Kasumi-1 (cell line): Measurements from ENCODE around the gene MMP24OS.
"Not testable (repeated sequence)": the region's sequence is repeated elsewhere in the genome, so short reads cannot be mapped to it uniquely, and the experiment has no call there.

ENCODE experiments used
- DNase-seq, 2 experiments: peaks; one replicate each; lab custom pipeline; 2025; lab: John Stamatoyannopoulos, UW

Gene MMP24OS

DNA sequence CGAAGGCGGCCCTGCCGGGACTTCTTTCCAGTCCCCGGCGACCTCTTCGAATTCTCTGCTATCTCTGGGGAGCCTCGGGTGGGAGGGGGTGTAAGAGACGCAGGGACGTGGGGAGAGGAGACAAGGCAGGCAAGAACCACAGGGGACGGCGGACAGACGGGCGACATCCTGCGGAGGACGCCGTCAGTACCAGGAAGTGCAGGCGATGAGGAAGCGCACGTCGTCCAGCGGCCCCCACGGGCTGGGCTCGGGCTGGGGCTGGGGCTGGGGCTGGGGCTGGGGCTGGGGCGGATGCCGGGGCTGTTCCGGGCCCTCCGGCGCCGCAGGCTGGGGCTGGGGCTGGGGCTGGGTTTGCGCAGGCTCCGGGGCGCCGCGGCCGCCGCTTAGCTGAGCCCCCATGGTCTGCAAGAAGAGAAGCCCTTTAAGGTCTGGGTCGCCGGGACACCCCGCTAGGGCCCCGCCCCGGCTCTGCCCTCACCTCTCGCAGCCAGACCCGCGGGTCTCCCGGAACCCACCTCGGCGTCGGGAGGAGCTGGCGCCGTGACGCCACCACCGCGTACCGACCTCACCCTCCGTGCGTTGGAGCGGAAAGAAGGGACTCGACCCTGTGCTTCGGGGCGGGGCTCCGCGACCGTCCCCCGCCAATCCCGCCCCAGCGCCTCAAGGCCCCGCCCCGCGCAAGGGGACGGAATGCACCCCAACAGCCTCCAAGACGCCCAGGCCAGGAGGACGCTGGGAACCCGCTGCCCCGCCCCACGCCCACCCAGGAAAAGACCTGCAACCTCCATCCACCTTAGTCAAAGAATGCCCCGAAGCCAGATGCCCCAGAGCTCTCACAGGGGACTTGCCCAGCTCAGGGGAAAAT lies at the start of gene MMP24OS:
TSS of gene MMP24OS (minus strand) at position 592 of the 865 bp plus-strand sequence. CDS start at position 399, 193 bp downstream.
- peak; percentile 84 to 87 for DNase-seq

GRCh38 chr20:35327074-35327976 lies 49.4 kb upstream of the MMP24OS start:
- DNase-seq: no peak

- no peak for DNase-seq
These were observed 48.8 kb upstream of the MMP24OS start for GRCh38 chr20:35326740-35327073.

GRCh38 chr20:35326021-35326739 lies 48.3 kb upstream of the MMP24OS start:
- DNase-seq: no peak

DNA sequence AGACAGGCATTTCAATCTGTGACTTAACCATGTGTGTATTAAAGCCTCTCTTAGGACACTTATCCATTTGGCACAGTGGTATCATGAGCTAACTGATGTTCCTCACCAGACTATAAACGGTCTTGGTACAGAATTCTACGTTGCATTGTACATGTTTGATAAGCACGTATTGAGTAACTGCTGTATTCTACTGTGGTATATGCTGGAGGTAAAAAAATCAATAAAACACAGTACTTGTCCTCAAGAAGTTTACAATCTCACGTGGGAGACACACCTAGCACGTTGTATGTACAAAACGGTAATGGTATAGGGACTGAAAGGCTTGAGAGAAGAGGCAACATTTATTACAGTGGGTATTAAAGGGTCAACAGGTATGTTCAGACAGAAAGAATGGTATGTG lies 47.5 kb upstream of the MMP24OS start:
- DNase-seq: no peak

DNA sequence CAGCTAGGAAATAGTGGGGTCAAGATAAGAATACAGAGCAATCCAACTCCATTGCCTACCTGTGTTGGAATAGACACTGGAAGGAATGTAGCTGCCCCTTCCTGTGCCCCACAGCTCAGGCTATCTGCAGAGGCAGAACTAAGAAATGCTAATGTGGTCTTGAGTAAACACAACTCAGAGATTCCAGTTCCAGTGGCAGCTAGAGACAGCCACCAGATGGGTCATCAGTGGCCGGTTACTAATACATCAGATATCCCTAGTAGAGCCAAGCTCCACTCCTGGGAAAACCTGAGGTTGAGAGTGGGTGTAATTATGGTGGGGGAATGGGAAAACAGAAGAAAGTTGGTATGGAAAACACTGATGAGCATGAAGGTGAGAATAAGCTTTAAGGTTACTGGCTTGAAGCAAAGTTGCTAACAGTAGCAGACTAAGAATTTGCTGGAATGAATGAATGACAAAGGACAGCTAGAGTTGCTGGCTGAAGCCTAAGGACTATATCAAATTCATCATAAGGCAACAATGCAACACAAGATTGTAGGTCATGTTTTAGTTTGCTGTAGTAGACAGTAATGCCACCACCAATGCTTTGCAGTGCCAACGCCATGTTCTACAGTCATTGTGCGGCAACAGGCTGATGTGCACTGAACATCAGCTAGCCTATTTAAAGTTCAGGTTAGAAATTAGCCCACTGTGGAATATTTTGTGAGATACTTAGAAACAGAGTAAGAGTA lies 42.6 kb upstream of the MMP24OS start:
- DNase-seq: no peak

- DNase-seq: no peak
These were observed 41.9 kb upstream of the MMP24OS start for GRCh38 chr20:35319871-35320197.

- DNase-seq: no peak
These were observed 41.4 kb upstream of the MMP24OS start for GRCh38 chr20:35319192-35319870.

DNA sequence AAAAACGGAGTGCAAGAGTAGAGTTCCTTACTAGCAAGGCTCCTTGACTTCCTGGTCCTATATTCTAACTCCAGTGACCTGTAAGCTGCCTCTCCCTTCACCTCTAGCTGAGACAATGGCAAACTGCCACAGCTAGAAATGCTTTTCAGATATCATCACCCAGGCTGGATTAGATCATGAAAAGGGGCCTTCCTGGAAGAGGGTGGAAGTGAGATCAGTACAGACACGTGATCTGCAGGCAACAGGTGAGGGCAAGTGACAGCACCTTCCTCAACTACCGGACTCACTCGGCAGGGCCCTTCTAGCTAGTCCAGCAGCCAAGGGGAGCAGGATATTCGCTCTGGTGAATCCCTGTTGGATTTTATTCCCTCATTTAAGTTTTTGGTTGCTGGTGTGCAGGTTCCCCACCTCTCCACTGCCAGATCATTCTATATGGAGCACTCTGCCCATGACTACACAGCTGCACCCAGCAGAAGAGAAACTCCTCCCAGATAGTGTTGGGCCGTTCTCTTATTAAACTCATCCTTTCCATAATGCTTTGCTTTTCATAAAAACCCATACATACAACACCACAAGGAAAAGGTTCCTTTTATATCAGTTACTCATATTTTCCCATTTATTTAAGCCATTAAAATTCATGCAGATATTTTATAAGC lies 40.7 kb upstream of the MMP24OS start:
- DNase-seq: no peak

DNA sequence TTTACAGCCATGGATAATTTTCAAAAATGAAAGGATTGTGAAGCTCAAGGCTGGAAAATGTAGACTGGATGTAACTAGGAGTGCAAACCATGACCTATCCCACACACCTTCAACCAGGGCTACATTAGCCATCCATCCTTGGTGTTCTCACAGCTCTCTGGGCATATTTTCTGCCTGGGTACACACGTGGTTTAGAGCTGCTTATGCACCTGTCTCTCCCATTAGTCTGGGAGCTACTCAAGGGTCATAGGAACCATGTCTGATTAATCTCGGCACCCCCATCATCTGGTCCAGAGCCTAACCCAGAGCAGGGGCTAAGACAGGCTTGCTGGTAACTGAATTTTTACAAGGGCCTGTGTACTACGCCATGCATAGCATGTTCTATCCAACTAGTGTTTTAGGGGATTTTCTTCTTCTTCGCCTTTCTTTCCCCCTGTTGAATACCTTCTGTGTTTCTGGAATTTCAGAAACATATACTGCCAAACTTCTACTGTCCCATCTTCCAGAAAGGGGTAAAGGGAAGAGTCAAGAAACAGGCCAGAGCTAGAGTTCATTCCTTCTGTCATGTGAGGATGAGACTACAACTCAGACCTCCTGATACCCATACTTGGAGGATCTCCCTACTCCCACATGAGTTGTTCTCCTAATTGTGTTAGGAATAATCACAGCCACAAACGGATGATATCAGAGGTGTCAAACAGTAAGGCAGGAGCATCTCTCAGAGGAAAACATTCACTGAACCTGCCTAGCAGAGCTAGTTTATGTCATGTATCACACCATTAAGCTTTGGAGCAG lies 39.7 kb upstream of the MMP24OS start:
- no peak for DNase-seq

DNA sequence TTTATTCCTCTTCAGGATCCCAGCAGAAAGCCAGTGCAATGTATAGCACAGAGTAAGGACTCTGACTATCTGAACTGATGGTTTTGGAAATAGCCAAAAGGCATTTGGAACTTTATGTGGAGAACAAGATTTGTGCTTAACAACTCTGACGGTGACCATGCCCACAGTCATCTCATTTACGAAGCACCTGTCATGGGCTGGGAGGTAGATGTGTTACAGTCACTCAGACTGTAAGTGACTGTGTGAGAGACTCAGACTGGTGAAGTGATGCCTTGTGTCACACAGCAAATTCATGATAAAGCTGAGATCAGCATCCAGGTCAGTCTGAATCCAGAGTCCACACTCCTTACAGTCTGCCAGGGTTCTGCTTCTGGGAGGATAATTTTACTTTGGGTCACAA lies 38.2 kb upstream of the MMP24OS start:
- DNase-seq: no peak

DNA sequence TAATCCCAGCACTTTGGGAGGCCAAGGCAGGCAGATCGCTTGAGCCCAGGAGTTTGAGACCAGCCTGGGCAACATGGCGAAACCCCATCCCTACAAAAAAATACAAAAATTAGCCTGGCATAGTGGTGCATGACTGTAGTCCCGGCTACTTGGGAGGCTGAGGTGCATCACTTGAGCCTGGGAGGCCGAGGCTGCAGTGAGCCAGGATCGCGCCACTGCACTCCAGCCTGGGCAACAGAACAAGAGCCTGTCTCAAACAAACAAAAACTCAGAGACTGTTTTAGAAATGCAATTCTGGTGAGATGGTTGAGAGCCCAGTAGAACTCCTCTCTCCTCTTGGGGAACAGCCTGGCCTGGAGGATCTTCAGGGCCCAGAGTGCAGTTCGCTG lies 37.7 kb upstream of the MMP24OS start:
- DNase-seq: not testable (repeated sequence)

DNA sequence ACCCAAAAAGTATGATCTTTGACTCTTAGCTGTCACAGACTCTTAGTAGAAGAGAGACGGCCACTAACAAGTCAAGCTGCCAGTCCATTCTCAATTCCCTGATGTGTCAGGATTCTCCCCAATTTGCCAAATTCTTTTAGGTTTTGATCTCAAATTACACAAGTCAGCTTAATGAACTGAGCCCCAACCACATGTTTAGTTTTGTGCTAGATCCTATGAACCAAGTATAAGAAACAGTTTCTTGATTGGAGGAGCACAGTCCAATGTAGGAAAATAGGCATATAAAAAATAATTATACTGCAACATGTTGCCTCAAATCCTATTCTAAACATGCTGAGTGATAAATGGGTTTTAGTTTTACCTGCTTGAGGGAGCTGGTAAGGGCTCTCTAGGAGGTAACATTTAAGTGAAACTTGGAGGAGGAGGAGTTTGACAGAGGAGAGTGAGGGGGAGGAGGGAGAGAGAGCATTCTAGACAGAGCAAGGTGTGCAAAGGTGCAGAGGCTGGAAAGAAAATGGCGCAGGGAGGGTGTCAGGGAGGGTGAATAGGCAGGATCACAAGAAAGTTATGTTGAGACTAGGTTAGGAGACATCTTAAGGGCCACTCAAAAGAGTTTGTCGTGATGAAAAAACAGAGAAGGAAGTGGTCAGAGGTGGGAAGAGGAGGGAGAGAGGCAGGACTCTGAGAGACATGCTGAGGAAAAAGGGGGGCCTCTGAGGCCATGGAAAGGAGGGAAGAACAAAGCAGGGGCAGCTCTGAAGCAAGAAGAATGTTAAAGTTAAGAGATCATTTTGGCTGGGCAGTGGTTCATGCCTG lies 37.1 kb upstream of the MMP24OS start:
- DNase-seq: peak; percentile 30 to 41

DNA sequence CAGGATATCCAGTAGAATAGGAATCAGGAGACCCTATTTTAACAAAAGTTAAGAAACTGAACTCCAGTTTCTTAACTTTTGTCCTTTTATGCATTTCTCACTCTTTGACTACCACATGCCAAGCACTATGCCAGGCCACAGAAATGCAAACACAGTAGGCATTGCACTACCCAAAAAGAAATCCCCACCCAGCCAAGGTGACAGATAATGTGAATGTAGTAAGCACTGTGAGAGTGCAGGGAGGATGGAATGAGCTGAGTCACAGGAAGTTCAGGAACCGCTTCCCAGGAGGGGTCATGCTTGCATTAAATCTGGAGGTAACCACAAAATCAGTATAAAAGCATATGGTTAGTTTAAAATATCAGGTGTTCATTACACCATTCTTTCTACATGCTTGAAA lies 34.4 kb upstream of the MMP24OS start:
- DNase-seq: no peak

DNA sequence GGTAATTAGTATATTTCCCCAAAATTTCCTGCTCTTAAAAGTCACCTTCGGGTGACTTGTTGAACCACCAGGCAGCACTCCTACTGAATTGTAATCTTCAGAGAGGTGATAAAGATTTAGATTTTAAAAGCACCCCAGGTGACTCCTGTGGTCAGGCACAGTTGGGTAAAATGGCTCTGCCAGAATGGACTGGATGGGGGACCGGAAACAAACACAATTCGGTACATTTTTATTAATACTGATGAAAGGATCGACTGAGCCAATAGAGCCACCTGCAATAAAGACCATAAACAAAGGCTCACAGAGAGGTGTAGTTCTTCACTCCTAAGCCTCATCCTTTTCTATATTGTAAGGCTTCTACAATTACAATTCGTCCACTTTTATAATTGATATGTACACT lies 33.9 kb upstream of the MMP24OS start:
- no peak for DNase-seq

DNA sequence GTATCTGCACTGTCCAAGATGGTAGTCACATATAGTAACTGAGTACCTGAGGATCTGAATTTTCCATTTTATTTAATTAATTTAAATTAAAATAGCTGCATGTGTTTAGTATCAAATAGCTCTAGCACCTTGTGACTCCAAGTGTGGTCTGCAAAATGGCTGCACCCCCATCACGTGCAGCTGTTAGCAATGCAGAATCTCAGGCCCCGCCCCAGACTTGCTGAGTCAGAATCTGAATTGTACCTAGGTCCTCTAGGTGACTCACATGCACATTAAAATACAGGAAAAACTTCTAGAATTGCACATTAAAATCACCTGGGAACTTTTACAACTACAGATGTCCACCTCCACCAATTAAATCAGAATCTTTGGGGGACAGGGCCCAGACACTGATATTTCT lies 33.5 kb upstream of the MMP24OS start:
- no peak for DNase-seq

GRCh38 chr20:35307666-35308653 lies 30.0 kb upstream of the MMP24OS start:
- DNase-seq: no peak
